Gastroesophageal sphincter (tissue), 3 donors: ENCODE measurements around the gene CYP4F11.

Experiments
- EP300 ChIP-seq: sonication (generic); formaldehyde crosslinking; IDR thresholded peaks from one replicate; pipeline ENCODE4 v1.6.1; 2017; ENCODE audit warnings: antibody characterized with exemption, mild to moderate bottlenecking
- POLR2A ChIP-seq, 2 donors: fragments of 450-650 bp; IDR thresholded peaks; one replicate each; pipeline ENCODE4 v1.6.1; 2017; ENCODE audit warnings: antibody characterized with exemption in 2 of 2, mild to moderate bottlenecking in 2 of 2, moderate library complexity in 1 of 2
- TF ChIP-seq, protein P1 (sequence below), 4 experiments: fragments of 200-600 bp in 2 of 4; fragments of 450-650 bp in 2 of 4; sonication (generic) in 1 of 4; IDR thresholded peaks; one replicate each; pipeline ENCODE4 v1.5.1; 2017 to 2019; ENCODE audit warnings: antibody characterized with exemption in 4 of 4, mild to moderate bottlenecking in 2 of 4, moderate library complexity in 2 of 4

DNA sequence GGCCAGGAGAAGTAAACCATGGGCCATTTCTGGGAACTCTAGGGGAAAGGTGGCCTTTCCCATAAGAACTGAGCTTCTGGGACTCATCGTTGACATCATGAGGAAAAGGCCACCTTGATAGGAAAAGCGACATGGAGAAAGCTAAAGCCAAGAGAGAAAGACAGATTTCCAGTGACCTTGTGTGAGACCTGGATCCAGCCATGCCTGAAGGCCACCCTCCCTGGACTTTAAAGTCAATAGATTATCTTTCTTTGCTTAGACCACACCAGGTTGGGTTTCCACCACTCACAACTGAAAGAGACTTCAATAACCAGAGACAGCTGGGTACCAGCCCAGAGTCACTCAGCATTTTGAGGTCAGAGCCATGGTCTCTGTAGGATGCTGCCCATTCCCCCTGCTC lies 40.0 kb downstream of the CYP4F11 start:
- TF ChIP-seq EP300 (no peak), POLR2A (IDR thresholded peaks at IDR 0.05) (no peak)
- TF ChIP-seq, protein P1, sequence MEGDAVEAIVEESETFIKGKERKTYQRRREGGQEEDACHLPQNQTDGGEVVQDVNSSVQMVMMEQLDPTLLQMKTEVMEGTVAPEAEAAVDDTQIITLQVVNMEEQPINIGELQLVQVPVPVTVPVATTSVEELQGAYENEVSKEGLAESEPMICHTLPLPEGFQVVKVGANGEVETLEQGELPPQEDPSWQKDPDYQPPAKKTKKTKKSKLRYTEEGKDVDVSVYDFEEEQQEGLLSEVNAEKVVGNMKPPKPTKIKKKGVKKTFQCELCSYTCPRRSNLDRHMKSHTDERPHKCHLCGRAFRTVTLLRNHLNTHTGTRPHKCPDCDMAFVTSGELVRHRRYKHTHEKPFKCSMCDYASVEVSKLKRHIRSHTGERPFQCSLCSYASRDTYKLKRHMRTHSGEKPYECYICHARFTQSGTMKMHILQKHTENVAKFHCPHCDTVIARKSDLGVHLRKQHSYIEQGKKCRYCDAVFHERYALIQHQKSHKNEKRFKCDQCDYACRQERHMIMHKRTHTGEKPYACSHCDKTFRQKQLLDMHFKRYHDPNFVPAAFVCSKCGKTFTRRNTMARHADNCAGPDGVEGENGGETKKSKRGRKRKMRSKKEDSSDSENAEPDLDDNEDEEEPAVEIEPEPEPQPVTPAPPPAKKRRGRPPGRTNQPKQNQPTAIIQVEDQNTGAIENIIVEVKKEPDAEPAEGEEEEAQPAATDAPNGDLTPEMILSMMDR (IDR thresholded peaks at IDR 0.05): no peak
